Measurements from ENCODE around the gene MYL1.

The MYL1 gene

DNA sequence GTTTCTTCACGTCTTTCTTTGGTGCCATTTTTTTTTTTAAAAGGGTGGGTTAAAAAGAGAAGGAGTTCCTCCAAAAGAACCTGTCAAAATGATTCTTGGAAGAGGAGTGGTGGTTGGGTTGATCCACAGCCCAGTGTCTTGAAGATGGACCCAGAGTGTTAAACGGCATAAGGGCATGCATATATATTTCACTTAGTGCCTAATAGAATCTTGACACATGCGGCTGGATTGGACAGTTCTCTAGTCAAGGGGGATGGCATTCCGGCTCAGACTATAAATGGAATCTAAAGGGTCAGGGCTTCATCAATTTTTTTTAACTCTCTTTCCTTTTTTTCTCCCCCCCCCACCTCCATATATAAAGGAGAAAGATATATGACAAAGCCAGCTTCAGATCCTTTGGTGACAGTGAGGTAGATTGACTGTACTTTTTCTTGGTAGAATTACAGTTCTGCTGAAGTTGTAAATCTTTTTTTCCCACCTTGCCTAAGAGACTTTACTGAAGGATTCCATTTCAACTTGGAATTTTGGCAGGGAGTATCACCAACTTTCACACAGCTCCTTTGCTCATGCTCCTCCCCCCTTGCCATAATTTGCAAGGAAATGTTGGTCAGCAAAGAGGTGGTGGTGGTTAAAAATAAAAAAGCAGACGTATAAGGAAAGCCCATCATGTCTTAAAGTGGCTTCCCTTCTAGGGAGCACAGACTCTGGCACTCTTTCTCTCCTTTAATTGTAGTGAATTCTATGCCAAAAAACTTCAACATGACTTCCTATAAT lies at the start of gene MYL1:
Gene MYL1 (minus strand): TSS at position 160 of the 774 bp plus-strand sequence. CDS start 132 bp downstream, at position 28.
- no peak for DNase-seq

DNA sequence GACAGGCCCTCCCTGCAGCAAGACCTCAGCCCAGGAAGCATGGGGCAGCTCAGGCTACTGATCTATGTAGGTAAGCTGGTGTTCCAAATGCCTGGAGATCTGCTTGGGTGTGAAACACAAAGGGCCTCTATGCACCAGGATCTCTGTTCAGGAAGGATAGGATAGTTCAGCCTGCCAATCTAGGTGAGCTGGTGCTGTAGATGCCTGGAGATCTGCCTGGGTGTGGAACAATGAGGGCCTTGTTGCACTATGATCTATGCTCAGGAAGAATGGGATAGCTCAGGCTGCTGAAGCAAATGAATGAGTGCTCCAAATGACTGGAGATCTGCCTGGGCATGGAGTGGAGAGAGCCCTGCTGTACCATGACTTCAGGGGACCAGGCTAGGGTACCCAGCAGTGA lies 48.9 kb upstream of the MYL1 start:
- DNase-seq: no peak

DNA sequence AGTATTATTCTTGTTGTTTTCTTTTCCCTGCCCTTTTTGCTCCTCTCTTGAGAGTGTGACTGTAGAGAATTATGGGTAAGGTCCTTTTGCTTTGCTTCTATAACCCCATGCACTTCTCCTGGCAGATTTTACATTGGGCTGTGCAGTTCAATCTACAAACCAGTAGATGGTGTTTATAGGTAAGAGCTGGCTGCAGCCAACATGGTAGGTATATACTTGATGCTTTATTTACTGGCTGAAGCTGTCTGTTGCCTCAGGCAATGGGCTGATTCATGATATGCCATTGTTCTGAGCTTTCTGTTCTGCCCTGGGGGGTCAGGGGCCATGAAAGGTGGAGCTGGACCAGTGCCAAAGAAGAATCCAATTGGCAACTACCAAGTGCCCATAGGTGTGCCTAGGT lies 48.3 kb upstream of the MYL1 start:
- no peak for DNase-seq

DNA sequence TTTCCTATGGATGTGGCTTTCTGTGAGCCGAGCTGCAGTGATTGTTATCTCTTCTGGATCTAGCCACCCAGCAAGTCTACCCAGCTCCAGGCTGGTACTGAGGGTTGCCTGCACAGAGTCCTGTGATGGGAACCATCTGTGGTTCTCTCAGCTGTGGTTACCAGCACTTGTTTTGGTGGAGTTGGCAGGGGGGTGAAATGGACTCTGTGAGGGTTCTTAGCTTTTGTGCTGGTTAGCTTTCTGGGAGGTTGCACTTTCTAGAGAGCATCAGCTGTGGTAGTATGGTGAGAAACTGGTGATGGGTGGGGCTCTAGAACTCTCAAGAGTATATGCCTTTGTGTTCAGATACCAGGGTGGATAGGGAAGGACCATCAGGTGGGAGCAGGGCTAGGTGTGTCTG lies 45.4 kb upstream of the MYL1 start:
- DNase-seq: no peak

DNA sequence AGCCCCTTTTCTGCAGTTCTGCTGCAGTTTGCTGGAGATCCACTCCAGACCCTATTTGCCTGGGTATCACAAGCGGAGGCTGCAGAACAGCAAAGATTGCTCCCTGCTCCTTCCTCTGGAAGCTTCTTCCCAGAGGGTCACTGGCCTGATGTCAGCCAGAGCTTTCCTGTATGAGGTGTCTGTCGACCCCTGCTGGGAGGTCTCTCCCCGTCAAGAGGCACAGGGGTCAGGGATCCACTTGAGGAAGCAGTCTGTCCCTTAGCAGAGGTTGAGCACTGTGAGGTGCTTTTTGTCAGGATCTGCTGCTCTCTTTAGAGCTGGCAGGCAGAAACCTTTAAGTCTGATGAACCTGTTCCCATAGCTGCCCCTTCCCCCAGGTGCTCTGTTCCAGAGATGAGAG lies 42.0 kb upstream of the MYL1 start:
- no peak for DNase-seq

DNA sequence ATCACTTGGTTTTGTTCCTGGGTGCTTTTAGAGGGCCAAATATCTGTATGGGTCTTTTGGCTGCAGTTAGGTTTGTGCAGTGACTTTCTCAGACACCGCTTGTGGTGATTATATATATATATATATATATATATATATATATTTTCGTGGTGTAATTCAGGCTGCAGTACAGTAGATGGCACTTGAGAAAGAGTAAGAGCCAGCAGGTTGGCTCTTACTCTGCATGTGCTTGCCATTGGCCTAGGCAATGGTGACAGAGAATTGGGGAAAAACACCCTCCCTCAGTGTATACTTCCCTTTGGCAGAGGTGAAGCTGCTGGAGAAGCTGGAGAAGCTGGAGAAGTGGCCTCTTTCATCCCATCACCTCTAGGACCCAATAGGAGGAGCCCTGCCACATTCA lies 22.2 kb upstream of the MYL1 start:
- no peak for DNase-seq

DNA sequence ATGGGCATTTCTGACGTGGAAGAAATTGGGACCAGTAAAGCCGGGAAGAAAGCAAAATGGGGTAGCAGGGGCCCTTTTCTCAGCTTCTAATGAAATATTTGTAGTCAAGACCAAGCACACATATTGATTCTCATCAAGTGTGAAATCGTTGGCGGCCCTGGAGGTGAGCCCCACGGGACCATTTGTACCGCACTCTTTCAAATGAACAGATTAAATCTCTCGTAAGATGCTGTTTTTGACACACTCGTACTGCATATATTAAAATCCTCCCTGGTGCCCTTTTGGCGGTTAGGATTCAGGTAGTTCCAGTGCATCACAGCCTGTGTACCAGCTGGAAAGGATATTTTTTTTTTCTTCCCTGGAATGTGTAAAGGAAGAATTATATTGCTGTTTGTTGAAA lies 9.9 kb upstream of the MYL1 start:
- no peak for DNase-seq

DNA sequence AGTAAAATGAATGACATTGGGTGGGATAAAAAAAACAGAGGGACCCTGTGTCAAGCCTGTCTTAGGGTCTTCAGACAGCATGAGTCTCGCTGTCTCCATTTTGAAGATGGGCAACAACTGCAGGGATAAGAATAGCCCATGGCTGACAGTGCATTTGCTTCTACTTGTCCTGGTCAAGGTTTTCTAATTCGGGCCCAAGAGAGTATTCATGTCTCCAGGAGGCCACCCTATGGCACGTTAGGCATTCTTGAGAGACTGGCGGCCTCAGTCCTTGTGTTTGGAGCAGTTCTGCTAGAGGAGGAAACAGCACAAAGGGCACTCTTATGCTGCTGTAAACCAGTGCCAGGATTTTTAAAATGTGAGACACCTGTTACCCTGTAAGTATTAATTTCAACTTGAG lies 9.5 kb upstream of the MYL1 start:
- no peak for DNase-seq

DNA sequence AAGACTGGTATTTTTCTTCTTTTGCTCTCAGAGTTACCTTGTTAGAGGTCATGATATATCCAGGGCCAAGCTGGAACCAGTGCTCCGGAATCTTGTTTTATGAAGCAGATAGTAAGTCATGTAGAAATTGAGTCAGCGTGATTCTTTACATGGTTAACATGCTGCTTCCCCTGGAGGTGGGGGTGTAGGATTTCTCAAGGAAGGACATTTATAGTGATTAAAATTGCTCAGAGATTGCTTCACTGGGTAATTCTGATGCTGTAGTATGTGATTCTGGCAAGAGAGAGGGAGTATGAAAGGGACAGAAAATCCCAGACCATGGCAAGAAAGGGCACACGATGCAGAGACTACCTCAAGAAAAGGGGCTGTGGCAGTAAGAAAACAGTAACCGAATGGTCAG lies 8.0 kb upstream of the MYL1 start:
- no peak for DNase-seq

DNA sequence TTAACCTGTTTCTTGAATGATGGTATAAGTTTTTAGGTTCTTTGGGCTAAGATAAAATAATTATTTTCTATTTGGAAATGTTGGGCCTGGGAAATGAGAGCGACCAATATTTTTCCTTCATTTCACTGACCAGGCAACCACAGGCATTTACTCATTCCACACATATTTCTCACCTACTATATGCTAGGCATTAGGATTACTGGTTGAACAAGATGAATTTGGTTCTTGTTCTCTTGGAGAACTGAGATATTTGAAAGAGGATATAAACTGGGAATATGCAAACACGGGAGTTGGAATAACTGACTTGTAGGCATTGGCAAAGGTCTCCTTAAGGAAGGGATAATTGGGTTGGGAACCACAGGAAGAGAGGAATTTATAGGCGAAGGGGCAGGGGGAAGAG lies 3.9 kb upstream of the MYL1 start:
- DNase-seq: no peak

DNA sequence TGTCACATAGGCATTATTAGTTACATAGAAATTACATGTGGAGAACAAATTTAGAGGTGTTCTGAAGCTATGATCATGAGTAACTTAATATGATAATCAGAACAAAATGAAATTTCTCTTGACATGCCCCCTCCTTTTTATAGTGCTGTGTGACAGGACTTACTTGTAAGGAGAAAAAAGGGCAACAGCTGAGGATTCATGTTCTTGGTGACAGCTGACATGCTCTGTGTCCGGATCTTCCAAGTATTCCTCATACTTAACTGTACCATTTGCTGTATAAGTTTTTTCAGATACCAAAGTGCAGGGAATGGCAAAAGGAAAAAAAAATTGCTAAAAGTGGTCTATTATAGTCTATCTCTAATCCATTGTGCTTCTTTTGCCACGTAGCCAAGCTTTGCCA lies 3.5 kb upstream of the MYL1 start:
- DNase-seq: no peak

DNA sequence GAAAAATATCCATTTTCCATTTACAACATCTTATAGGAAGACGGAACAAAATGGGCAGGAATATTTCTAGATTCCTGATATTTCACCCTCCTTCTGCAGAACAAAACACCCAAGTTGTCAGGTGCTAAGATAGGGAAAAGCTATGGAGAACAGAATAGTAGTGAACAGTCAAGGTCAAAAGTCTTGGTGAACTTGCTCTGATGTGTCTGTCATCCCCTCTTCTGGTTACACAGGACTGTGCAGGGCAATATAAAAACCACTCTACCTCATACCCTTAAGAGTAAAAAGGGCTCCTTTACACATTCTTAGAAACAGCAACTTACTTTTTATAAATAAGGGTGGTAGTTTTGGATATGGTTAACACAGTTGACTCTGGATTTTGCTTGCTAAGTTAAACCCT lies 4.4 kb downstream of the MYL1 start:
- no peak for DNase-seq

DNA sequence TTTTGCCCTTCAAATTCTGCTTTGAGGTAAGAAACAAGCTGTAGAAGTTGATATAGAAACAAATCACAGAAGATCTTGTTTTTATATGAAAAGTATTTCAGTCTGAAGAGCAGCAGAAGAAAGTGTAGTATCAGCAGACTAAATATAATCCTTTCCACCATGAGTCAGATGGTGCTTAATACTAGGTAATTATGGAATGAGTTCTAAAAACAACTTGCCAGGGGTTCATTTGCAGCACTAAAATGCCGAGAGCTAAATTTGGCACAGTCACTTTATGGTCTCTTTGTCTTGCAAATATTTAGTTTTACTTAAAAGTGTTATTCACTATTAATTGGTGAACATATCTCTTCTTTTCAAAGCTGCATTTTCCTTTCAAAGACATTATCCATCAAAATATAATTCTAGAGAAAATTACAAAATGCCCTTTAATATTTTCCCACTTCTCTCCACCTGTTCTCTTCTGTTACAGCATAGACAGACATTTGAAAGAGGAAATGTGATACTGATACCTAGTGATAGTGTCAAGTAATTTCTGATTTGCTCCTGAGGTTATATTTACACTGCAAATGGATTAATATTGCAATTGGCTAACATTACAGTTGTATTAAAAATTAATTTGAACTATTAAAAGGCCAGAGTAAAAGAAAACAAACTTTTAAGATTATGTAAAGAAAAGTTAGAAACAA lies 5.3 kb downstream of the MYL1 start:
- no peak for DNase-seq

DNA sequence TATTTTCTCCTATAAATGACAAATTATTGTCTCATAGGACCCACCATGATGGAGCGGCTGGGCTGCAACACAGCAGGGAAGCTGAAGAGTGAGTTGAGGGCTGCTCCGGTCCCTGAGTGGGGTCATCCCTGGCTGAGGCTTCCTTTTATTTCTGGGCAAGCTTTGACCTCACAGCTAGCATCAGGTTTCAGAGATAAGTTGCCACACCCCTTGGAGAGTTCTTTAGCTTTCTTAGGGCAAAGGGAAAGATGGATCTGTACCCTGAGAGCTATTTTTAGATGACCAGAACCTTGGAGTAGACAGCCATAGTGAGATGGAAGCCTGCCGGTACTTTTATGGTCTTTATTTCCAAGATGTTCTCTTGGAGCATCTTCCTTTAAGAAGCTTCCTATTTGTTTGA lies 11.5 kb downstream of the MYL1 start:
- no peak for DNase-seq

DNA sequence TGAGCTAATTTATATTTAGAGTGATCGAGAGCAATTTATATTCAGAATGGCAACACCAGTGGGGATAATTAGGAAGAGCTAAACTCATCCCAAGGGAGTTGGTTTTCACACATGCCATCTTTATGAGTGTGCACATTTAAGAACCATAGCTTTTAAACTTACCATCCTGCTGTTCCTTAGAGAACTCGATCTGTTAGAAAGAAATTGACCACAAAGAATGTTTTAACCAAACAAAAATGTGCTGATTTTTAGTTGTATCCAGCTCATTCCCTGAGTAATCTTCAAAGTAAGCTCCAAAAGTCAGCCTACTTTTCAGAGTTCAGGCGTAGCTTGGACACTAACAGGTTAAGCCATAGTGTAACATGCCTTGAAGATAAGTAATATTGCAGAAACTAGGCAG lies 12.6 kb downstream of the MYL1 start:
- no peak for DNase-seq

DNA sequence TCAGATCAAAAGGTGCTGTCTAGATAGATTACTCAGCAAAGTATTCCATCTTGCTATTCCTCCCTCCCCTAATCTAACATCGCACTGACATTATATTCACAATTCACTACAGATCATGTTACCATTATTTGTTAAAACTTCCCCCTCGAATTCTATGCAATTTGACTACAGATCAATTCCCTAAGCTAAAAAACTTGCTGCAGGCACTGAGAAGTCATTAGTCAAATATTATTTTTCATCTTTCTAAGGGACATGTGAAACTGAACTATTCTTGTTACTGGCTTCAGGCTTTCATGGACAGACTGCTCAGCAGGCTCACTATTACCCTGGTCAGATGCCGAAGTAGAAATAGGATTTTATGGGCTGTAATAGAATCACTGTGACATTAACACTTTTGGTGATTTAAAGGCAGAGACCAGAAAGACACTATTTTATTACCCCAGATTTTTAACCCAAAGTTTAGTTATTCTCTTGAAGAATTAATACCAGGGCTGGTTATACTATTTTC lies 15.1 kb downstream of the MYL1 start:
- no peak for DNase-seq

DNA sequence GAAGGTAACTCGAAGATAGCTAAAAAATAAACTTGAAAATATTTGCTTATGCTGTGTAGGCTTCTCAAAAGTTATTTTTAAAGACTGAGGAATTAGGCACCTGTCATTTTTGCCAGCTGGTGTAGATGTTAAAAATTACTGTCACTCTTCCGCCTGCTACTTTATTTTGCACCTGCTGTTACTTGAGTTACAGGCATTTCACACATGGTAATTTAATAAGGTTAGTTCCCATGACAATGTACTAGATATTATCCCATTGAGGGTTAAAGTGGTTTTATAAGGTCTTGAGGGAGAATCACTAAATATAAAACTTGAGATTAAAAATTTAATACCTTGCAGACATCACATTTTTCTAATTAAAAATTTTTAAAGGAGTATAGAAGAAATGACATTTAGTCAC lies 26.6 kb downstream of the MYL1 start:
- no peak for DNase-seq

DNA sequence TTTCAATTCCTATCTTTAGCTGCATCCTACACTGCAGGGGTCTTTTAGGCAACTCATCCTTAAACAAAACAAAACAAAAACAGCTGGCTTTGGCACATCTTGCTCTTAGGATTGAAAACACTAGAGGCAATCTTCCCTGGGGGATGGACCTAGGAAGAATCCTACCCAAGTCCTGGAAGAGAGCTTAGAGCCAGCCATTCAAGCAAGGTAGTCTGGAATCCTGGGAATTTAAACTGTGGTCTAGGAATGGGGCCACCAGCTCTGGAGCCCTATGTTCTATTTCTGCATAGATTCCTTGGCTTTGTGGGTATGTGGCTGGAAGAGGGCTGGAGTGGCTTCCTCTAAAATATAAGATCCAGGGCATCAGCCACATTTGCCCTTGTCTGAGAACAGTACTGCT lies 27.7 kb downstream of the MYL1 start:
- DNase-seq: no peak

DNA sequence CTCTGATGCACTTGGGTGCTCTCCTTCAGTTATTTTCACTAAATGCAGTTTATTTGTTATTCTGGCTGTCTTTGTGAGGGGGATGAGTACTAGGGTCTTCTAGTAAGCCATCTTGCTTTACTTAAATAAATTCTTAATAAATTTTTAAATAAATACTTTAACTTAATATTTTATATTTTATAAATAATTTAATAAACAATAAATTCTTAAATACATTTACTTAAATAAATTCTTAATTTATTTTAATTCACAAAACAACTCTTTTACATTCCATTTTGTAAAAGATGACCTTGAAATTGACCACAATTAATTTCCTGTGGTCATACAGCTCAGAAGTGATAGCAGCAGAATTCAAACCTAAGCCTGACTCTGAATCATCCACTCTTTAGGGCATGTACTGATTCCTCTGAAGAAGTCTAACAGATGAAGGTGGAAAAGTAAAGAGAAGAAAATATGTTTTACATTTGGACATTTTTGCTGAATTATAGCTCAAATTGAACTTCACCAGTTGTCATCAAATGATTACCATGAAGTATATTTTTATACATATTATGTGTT lies 28.8 kb downstream of the MYL1 start:
- no peak for DNase-seq

DNA sequence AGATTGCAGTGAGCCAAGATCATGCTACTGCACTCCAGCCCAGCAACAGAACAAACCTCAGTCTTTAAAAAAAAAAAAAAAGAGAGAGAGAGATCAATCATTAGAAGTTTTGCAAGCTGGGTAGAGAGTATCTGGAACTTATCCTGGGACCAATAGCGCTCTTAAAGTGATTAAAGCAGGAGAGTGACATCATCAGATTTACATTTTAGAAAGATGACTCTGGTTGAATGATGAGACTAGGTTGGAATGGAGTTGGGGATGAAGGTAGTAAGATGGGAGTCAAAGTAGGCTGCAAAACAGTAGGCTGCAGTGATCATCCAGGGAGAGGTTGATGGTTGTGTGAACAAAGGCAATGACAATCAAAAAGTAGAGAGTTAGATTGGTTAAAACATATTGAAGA lies 37.8 kb downstream of the MYL1 start:
- DNase-seq: no peak

DNA sequence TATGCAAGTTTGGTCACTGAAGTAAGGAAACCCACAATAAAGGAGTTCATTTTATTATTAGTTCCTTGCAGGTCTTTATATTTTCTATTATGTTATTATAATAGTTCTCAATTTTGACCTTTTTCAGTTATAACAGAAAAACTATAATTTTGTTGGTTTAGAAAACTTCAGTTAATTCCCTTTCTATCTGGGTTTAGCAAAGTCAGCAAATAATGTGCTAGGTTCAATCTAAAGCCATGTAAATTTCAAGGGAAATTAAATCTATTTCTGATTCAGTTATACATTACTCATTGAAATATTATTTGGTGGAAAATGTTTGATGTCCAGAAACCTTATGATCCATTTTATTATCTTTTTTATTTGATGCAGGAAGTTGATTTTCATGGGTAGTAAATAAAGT lies 43.7 kb downstream of the MYL1 start:
- no peak for DNase-seq

DNA sequence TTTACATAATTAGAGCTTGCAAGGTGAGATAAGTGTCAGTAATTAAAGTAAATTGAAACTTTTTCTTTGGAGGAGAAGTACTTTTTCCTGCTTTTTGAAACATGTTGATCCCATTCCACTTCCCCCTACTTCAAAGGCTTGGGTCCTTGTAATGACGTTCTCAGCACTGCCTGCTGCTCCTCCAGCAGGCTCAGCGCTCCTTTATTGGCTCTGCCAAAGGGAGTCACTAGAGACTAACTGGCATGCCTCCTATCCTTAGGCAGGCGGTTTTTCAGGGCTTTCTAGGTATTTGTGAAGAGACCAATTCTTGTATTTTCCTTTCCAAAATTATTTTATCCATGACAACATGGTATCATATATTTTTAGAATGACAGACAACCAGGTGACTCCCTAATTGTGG lies 45.8 kb downstream of the MYL1 start:
- DNase-seq: no peak

DNA sequence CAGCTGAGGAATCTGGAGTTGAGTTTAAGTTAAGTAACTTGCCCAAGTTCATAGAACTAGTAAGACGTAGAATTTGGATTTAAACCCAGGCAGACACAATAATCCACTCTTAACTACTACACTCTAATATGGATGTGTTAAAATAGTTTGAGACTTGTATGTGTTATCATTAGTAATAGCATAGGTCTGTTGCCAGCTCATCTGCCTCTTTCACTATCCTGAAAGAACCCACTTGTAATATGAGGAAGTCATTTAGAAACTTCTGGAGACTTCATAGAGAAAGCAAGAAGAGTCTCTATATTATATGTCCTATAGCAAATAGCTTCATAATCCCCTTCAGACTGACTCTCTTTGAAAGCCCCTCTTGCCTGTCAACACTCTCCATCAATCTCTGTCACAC lies 46.7 kb downstream of the MYL1 start:
- no peak for DNase-seq

DNA sequence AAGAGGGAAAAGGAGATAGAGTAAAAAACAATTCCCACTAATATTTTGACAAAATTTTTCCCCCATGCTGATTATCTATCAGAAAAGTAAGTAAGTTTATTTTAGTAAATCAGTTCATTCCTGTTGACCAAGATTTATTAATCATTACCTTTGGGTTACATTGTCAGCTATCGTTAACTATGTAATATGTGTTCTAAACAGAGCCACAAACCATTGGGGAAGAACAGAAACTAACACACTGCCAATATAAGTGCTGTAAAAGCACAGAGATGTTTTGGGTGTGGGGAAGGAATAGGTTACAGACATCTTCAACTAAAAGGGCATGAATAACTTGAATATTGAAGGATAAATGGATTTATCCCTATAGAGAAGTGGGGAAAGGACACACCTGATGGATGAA lies 47.3 kb downstream of the MYL1 start:
- DNase-seq: no peak
